ENCODE results near the gene FIBP.

FIBP gene

DNA sequence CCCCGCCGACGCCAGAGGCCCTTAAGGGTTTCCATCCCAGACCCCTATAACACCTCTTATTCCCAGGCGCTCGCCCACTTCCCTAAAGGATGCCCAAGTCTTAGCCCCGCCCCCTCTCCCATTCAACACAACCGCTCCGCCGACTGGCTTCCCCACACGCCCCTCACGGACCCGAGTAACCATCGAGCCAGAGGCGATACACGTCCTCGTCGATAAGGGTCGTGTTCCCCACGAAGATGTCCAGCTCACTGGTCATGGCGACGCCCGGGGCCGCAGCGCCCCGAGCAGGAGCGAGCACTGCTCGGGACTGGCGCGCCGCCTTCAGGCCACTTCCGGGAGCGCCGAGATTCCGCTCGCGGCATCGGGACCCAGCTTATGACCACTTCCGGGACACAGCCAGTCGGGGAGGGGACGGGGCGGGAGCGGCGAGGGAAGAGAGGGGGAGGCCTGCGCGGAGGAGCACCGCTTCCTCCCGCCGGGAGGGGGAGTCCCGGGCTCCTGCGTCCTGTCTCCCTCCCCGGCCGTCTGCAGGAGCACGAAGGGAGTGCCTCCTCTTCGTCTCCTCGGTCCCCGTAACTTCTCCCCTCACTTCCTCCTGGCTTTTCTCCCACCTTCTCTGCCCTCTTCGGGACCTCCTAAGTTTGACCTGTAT, at the start of gene FIBP:
FIBP (minus strand) TSS at position 309 of the 652 bp plus-strand sequence; CDS start at position 256, 53 bp downstream.
- peak; percentile 95 for DNase-seq

DNA sequence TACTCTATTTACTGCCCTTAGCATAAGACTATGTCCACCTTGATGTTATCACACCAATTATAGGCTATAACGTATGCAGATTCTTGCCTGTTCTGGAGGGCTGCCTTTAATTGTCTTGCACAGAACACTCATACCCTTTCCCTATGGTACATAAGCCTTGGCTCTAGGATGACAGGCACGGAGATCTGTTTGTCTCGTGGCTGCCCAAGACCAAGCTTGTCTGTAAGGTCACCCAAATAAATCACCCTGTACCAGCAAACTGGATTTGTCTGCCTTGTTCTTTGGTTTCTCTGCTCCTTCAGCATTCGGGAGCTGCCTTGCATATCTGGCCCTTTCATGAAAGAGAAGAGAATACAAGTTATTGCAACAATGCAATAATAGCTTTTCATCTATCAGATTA, 49.5 kb upstream of the FIBP start:
- no peak for DNase-seq

DNA sequence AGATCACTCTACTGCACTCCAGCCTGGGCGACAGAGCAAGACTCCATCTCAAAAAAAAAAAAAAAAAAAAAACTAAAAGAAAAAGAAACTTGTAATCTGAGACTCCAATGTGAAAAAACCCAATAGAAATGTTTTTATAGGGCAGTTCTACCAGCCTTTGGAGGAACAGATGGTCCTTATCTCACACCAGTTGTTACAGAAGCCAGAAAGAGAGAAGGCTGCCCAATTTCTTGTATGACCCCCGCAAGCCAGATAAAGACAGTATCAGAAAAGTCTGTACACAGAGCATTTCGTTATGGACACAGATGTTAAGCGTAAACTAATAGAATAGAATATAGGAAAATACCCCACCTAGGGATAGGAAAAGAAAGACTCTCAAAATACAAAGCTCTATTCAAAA, 45.7 kb upstream of the FIBP start:
- no peak for DNase-seq

DNA sequence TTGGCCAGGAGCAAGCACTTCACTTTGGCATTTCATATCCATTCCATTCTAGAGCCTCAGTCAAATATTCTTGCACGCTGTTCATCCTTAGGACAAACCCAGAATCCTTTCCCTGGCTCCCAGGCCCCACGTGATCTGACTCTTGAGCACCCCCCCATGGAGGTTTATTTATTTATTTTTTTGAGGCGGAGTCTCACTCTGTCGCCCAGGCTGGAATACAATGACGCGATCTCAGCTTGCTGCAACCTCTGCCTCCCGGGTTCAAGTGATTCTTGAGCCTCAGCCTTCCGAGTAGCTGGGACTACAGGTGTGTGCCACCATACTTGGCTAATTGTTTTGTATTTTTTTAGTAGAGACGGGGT, 44.3 kb upstream of the FIBP start:
- no peak for DNase-seq

DNA sequence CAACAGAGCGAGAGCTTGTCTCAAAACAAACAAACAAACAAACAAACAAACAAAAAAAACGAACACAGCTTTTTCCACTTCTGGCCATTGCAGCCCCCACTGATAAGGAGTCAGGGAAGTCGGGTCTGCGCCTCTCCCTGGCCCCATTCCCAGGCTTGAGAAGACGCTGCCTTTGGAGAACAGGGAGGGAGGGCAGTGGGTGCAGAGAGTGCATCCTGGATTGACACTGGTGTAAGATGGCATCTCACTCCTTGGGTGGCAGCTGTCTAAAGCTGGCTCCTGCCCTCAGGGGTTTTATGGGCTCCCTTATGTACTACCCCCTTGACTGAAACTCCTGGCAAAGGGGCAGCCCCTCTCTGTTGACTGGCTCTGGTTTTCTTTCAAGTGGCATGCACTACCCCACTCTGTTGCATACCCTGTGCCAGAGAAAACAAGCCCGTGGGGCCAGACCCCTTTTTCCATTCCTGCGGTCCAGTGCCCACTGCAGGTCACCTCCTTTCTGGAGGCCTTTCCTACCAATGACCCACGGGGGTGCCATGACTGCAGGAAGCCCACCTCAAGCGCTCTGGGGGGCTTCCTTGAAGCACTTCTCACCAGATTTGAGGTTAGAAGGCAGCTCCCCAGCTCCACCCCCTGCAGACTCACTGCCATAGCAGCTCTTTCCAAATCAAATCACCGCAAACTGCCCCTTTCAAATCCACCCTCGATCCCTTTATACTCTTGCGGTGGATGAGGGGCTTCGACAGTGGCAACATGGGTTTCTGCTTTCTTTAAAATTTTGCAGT, 43.7 kb upstream of the FIBP start:
- DNase-seq, result no peak

DNA sequence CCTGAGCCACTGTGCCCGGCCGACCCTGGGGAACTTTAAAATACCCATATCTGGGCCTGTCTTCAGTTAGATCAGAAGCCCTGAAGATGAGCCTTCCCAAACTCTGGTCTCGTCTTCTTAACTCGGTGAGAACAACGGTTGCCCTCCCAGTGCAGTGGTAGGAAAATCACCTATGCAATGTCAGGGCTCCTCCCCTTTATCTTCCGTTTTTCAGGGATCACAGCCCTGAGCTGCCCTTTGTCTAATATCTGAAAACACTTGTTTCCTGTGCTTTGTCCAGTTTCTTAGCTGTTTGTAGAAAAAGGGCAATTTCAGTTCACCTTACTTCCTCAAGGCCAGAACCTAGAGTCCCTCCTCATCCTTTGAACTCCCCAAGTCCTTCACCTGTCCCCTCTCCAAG, 40.4 kb upstream of the FIBP start:
- no peak for DNase-seq

DNA sequence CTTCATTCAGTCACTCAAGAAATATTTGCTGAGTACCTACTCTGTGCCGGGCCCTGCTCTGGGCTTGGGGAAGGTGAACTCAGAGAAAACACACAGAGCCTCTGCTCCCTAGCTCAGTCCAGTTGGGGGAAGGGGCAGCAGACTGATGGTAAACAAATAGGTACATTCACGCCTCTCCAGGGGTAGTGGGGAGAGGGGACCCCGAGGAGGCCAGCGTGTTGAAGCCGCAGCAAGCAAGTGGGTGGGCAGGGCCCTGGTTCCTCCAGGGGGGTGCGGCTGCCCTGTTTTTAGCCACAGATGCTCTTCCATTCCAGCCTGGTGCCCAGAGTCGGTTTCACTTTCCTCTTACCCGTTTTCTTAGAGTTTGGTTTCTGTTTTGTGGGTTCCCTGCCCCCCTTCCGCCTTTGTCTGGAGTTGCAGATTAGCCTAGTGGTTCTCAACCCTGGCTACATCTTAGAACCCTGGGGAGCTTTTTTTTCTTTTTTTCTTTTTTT, 39.7 kb upstream of the FIBP start:
- DNase-seq, result no peak

DNA sequence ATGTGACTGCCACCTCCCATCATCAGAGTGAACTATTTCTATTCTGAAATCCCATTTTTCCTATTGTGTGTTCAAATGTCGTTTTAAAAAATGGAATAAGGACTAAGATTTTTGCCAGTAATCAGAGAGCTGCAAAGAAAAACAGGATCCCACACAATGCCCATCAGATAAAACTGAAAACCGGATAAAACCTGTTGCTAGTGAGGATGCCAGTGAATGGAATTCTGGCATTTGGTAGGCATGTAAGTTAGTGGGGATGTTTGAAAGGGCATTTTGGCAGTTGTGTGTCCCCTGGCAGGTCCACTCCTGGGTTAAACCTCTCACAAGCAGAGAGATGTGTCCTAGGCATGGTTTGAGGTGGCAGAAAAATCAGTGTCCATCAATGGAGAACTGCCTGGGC, 37.1 kb upstream of the FIBP start:
- DNase-seq, result no peak

DNA sequence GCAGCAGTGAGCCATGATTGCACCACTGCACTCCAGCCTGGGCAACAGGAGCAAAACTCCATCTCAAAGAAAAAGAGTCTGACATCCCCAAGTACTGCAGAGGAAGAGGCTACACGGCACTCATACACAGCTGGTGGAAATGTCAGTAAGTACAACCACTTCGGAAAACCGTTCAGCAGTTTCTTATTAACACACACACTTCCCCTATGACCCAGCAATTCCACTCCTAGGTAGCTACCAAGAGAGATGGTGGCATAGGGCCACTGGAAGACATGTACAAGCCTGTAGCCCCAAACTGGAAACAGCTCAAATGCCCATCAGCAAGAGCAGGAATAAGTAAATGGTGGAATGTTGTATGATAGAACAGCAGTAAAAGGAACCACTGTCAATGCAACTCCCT, 34.3 kb upstream of the FIBP start:
- DNase-seq, result no peak

DNA sequence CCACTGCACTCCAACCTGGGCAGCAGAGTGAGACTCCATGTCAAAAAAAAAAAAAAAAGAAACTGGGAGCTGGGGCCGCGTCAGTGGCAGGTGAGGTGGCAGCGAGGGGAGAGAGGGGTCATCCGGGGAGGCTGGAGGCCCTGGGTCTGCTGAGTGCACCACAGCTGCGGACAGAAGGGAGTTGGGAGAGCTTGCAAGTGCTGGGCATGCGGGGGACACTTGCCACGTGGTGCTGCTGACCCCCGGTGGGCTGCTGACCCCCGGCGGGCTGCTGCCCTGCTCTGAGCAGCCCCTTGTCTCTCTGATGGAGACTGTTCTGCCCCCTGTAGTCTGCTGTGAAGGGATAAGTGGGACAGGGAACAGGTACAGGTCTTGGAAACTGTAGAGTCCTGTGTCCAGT, 33.6 kb upstream of the FIBP start:
- DNase-seq, result no peak

DNA sequence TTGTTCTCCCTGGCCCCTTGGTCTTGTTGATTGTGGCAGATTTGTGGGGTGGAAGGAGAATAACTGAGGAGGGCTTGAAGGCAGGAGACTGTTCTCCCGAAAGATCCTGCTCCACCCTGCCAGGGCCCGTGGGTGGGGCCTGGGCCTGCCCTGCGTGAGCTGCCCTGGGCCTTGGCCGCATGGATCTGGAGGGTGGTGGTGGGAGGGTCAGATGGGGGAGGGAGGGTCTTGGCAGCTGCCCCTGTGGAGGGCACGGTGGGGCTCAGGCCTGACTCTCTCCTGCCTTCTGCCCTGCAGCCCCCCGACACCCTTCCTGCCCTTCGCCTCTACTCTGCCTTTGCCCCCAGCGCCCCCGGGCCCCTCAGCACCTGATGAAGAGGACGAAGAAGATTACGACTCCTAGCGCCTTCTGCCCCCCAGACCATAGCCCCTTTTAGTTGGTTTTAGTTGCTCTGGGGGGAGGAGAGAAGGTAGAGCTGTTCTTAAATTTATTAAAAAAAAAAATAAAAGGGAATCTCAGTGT, 32.8 kb upstream of the FIBP start:
- no peak for DNase-seq

DNA sequence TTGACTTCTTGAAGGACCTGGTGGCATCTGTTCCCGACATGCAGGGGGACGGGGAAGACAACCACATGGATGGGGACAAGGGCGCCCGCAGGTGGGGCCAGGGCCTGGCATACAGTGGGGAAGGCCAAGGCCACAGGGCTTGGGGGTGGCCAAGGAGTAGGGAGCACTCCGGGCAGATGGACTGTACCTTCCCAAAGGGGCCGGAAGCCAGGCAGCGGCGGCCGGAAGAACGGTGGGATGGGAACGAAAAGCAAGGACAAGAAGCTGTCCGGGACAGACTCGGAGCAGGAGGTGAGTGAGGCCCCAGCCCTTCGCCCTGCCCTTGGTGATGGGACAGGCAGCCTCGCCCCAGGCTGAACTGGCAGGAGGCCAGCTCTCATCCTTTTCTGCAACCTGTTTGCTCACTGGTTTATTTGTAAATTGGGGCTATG, 32.1 kb upstream of the FIBP start:
- DNase-seq, result no peak

DNA sequence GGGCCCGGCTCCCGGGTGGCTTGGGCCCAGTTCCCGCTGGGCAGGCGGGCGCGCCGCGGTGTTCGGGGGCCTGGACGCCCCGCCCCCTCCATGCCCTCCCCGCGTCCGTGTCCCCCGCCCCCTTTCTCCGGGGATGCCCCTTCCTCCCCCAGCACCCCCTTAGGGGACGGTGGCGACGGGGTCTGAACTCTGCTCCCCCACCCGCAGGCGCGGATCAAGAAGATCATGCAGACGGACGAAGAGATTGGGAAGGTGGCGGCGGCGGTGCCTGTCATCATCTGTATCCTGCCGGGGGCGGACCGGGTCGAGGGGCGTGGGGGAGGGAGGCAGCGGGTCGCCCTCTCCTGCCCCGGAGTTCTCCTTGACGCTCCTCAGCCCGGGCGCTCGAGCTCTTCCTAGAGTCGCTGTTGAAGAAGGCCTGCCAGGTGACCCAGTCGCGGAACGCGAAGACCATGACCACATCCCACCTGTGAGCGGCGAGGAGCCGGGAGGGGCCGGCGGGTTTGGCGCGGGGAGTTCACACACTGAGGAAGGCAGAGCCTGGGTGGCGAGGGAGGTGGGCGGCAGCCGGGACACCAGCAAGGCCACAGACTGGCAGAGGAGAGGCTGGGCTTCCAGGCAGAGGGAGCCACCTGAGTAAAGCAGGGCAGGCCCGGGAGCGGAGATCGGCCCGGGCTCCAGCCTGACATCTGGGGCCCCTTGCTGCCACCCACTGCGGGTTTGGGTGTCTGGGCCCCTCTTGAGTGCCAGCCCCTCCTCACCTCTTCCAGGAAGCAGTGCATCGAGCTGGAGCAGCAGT, 31.5 kb upstream of the FIBP start:
- DNase-seq, result no peak

DNA sequence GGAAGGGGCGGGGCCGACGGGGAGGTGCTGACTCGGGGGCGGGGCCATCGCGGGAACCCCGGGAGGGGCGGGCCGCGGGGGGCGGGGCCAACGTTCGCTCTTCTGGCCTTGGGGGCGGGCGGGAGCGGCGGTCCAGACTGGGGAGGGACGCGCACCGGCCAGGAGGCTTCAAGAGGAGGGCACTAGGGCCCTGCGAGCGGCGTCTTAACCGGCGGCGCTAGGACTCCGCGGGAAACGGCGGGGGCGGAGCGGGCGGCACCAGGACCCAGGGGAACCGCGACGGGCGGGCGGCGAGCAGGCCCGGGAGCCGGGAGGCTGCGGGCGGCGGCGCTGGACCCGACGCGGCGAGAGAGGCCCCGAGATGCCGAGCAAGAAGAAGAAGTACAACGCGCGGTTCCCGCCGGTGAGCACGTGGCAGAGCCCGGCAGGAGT, 30.9 kb upstream of the FIBP start, which contains the start of gene DRAP1:
DRAP1 (plus strand) TSS at position 286 of the 432 bp plus-strand sequence; CDS start at position 362, 76 bp downstream.
- peak; percentile 97 for DNase-seq

DNA sequence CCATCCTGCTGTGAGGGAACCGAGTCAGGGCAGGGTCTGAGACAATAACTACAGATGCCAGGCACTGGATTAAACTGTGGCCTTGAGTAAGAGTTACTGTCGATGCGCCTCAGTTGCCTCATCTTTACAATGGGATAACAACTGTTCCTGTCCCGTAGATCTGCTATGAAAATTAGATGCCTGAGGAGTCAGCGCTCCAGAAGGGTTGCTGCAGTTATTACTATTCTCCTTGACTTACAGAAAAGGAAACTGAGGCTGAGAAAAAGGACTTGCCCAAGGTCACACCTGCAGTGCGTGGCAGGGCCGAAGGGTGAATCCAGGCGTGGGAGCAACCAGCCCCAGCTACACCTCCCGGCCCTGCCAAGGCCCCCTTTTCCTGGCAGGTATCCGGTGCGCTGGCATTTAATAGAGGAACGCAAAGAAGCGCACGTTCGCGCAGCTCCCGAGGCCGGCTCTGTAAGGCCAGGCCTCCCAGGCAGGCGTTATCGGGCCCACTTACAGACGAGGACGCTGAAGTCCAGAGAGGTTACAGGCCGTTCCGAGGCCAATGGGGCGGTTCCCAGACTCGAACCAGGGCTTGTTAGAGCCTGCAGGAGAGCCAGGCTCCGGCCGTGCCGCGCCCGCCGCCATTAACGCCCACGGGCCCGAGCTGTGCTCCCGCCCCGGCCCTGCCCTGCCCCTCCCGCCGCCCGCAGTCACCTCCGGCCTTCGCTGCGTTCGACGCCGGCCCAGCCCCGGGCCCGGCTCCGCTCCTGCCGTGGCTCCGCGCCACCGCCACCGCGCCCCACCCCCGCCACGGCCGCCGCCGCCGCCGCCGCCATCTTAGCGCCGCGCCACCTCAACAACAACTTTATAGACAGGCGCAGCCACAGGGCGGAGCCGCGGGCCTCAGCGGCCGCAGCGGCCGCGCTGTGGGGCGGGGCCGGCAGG, 30.2 kb upstream of the FIBP start, which contains the start of gene C11orf68:
C11orf68 (minus strand) TSS at position 852 of the 930 bp plus-strand sequence; CDS start at position 821, 31 bp downstream.
- DNase-seq, result peak; percentile 18 to 28

DNA sequence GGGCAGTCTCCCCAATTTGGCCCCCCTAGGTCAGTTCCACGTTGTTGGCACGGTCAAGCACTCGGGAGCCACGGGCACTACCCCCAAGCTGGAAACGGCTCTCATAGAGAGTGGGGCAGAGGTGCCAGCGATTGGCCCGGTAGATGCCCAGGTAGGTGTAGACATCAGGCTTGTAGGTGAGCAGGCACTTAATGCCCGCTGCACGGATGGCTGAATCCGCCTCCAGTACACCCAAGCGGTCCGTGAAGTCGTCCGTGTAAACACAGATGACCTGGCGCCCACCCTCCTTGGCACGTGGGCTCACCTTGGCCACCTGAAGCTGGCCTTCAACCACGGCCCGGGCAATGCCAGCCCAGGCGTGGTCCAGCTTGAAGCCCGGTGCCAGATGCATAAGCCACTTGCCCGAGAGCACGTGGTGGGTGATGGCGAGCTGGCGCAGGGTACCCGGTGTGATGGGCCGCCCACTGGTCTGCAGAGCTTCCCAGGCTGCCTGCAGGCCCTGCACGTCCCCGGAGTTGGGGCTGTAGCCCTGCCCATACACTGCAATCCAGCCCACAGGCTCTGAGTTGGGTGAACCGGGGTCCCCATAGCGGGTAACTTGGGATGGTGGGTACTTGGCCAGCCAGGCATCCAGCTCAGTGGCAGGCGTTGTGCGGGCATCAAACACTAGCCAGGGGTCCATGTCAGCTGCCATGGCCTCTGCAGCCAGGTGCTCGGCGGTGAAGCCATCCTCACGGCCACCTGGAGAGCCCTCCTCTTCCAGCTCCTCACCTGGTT, 29.4 kb upstream of the FIBP start:
- DNase-seq, result no peak

DNA sequence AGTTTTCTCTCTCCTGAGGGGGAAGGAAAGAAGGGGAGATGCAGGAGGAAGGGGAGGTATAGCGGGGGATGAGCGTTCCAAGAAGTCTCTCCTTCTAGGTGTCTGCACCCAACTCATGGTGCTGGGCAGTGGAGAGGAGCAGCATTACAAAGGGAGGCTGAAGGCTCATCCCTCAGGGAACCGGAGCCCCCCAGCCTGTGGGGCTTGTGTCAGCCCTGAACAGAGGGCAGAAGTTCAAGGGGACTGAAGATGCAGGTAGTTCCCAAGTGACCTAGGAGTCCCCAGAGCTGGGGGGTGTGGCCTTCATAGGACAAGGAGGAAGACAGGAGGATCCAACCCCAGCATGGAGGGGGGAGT, 28.8 kb upstream of the FIBP start:
- DNase-seq, result no peak

DNA sequence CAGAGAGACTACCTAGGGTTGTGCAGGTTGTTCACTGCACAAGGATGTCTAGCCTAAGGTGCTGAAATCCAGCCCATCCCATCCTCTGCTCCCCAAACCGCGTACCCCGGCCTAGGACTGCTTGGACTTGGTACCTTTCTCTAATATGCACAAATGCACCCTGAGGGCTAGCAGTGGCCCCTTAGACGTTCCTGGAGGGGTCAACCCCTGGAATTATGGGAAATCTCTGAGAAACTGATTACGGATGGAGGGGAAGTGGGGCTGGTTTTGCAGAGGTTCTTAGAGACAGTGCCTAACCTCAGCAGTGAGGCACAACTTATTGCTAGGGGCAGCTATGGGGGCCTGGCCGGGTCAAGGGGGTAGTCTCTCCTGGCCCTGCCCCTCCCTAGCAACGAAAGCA, 28.1 kb upstream of the FIBP start:
- DNase-seq, result no peak

DNA sequence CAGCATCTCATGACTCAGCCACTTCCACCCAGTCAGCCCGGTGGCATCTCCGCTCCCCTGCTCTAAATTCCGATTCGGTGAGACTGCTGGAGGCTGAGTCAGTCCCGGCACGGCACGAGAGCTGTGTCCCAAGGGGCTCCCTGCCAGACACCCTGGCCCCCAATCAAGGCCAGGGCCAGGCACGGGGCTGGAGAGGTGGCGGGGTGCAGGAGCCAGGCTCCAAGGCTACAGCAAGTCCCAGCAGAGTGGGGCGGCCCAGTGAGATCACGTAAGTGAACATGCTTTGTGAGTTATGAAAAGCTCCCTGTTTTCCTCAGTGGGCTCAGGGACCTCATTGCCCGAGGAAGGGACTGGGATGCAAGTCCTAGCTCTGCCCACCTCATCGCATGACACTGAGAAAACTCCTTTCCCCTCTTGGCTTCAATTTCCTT, 27.6 kb upstream of the FIBP start:
- no peak for DNase-seq

DNA sequence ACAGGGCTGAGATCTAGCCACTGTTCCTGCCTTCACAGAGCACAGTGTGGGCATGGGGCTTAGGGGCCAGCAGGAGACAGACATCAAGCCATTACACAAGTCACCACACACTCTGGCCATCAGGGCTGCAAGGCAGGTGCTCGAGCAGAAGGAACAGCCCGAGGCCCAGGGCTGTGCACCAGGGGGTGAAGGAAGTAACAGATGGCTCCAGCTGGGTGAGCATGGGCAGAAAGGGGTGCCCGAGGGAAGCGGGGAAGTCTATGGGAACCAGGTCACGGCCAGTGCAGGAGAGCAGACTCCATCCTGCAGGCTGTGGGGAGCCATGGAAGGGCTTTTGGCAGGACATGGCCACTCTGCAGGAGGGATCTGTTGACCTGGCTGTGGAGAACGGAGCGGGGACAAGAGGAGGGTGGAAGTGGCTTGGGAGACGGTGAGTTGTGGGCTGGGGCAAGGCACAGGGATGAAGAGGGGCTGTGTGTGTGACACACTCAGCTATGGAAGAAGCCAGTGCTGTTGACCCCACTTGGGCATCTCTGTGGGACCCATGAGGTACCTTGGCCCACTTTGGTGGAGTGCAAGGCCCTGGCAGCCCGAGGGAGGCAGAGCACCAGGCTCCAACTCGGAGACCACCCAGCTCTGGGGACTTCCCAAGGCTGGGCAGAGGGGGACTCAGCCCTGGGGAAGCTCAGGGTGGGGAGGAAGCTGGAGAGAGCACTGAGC, 27.0 kb upstream of the FIBP start:
- no peak for DNase-seq
